ENCODE data around the gene TBC1D20. TPM values are rescaled to one million over a fixed set of nuclear protein-coding genes. Genes with fewer than 3 reads are reported as not detected.

The TBC1D20 gene
- total RNA-seq, 2 donors from 2014 or later = 38.0 to 53.1 TPM

- H3K36me3 ChIP-seq = peaks cover 3 to 14% of the 10 kb centered on the region in 2 donors
- TF ChIP-seq POLR2A (IDR thresholded peaks at IDR 0.05) (no peak), CTCF (IDR thresholded peaks at IDR 0.05) (no peak), POLR2AphosphoS5 (IDR thresholded peaks at IDR 0.05) (no peak)
- no peaks in the 10 kb centered on the region for H3K9me3 ChIP-seq
- H3K4me1 ChIP-seq (replicated peaks) = no peaks in the 10 kb centered on the region
- no peak overlapping the region for H3K27ac ChIP-seq
- no peak for DNase-seq (ENCODE audit: low spot score)
- H3K27me3 ChIP-seq (replicated peaks; ENCODE audit: insufficient read depth) = no peaks in the 10 kb centered on the region
- H3K4me3 ChIP-seq = no peak overlapping the region
- intact Hi-C loops (cut with DNase I) = no loop called here
- 87% methylated on average over 16 of the region's 16 CpGs for WGBS
Measured at GRCh38 chr20:434661-435419, 27.5 kb downstream of the TBC1D20 start.

- WGBS = 74% methylated on average over 11 of the region's 11 CpGs
- no peak for TF ChIP-seq CTCF (IDR thresholded peaks at IDR 0.05)
- TF ChIP-seq POLR2A (IDR thresholded peaks at IDR 0.05) = no peak
- no peak for TF ChIP-seq POLR2AphosphoS5 (IDR thresholded peaks at IDR 0.05)
- Histone ChIP-seq H3K4me3 (no peak overlapping the region), H3K4me1 (replicated peaks) (no peaks in the 10 kb centered on the region), H3K27ac (no peak overlapping the region), H3K27me3 (replicated peaks; ENCODE audit: insufficient read depth) (no peaks in the 10 kb centered on the region), H3K36me3 (peaks cover 3 to 13% of the 10 kb centered on the region in 2 donors), H3K9me3 (no peaks in the 10 kb centered on the region)
- DNase-seq (ENCODE audit: low spot score) = no peak
- intact Hi-C loops (cut with DNase I) = no loop called here
Measured at GRCh38 chr20:434221-434620, 28.1 kb downstream of the TBC1D20 start.

- TF ChIP-seq CTCF (IDR thresholded peaks at IDR 0.05) (no peak), POLR2AphosphoS5 (IDR thresholded peaks at IDR 0.05) (no peak), POLR2A (IDR thresholded peaks at IDR 0.05) (no peak)
- no peak overlapping the region for H3K27ac ChIP-seq
- no peaks in the 10 kb centered on the region for H3K27me3 ChIP-seq (replicated peaks; ENCODE audit: insufficient read depth)
- H3K4me3 ChIP-seq = no peak overlapping the region
- intact Hi-C loops (cut with DNase I) = no loop called here
- no peaks in the 10 kb centered on the region for H3K4me1 ChIP-seq (replicated peaks)
- 77% methylated on average over 12 of the region's 12 CpGs for WGBS
- peaks cover 3 to 10% of the 10 kb centered on the region in 2 donors for H3K36me3 ChIP-seq
- no peak for DNase-seq (ENCODE audit: low spot score)
- H3K9me3 ChIP-seq = no peaks in the 10 kb centered on the region
Measured at GRCh38 chr20:433300-433975, 28.9 kb downstream of the TBC1D20 start.

GRCh38 chr20:432677-433299, 29.5 kb downstream of the TBC1D20 start:
- Histone ChIP-seq H3K4me3 (no peak overlapping the region), H3K27ac (no peak overlapping the region), H3K27me3 (replicated peaks; ENCODE audit: insufficient read depth) (no peaks in the 10 kb centered on the region), H3K9me3 (no peaks in the 10 kb centered on the region), H3K4me1 (replicated peaks) (no peaks in the 10 kb centered on the region), H3K36me3 (peaks cover 3 to 10% of the 10 kb centered on the region in 2 donors)
- TF ChIP-seq POLR2AphosphoS5 (IDR thresholded peaks at IDR 0.05) (no peak), CTCF (IDR thresholded peaks at IDR 0.05) (no peak), POLR2A (IDR thresholded peaks at IDR 0.05) (no peak)
- intact Hi-C loops (cut with DNase I) = no loop called here
- DNase-seq (ENCODE audit: low spot score) = no peak
- 88% methylated on average over 11 of the region's 11 CpGs for WGBS

Data from prostate gland (tissue), 2 donors.